ENCODE measurements around the gene NEO1.

NEO1 gene

DNA sequence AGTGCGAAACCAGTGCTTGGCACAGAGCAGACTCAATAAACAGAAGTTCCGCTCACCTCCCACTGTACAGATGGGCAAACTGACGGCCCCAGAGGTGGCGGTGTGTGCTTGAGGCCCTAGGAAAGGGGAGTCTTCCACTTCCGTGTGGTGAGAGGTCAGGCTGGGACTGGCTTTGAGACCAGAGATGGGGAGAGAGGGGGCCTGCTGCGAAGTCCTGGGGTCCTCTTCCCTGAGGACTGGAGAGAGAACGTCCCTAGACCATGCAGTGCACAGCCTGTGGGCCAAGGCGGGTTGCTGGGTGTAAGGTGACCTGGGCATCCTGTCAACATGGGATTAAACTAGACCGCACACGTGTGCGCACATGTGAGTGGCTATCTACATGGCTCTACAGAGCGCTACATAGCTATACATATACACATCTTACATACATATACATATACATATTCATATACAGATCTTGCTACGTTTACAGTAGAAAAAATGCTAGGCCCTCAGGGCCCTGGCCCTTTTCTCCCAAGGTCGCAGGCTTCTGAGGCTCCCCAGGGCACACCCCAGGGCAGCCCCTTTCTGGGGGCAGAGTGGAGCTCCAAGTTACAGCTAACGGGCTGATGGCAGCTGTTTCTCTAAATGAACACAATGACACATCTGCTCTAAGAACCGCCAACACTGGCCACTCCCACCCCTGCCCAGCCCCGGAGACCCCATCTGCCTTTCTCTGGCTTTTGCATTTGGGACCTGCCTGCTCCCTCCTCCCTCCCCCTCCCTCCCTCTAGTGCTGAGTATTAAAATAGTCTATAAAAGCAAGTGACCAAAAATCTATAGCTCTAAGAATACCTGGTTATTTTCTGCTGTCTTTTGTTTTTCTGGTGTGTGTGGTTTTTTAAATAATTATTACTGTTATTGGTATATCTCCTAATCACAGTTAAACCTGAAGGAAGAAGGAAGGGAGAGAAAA lies 269.5 kb downstream of the NEO1 start:
- H2BK15ac ChIP-seq (ENCODE audit: low read depth, poor library complexity, severe bottlenecking), result no peak overlapping the region
- 88% methylated on average over 16 of the region's 17 CpGs for WGBS
- no peak for DNase-seq
- no peak overlapping the region for H4K8ac ChIP-seq (ENCODE audit: low read length)
- H2AFZ ChIP-seq (ENCODE audit: low read depth, low read length), result no peak overlapping the region
- no peak overlapping the region for H2BK12ac ChIP-seq (ENCODE audit: low read length in 2 of 2)
- H2BK5ac ChIP-seq (ENCODE audit: low read depth, low read length, poor library complexity, severe bottlenecking), result no peak overlapping the region
- H3K4ac ChIP-seq (ENCODE audit: low read depth in 1 of 2, low read length in 2 of 2), result no peak overlapping the region
- H3K36me3 ChIP-seq (ENCODE audit: control insufficient read depth in 1 of 2, insufficient read depth in 2 of 2, low read depth in 1 of 2, low read length in 2 of 2), result no peaks in the 10 kb centered on the region
- H3K79me1 ChIP-seq (replicated peaks; ENCODE audit: low read length, poor library complexity, severe bottlenecking), result no peaks in the 10 kb centered on the region
- no peak overlapping the region for H2BK120ac ChIP-seq (ENCODE audit: low read depth, low read length)
- H3K27ac ChIP-seq (ENCODE audit: low read length, poor library complexity, severe bottlenecking), result no peak overlapping the region
- no peak overlapping the region for H3K14ac ChIP-seq (ENCODE audit: low read length in 2 of 2)
- peaks cover 23% of the 10 kb centered on the region for H3K4me1 ChIP-seq (ENCODE audit: control insufficient read depth, insufficient read depth, low read depth, low read length)
- no peak overlapping the region for H3K23ac ChIP-seq (ENCODE audit: low read length in 2 of 2)
- no peak overlapping the region for H3K4me2 ChIP-seq (ENCODE audit: low read length, poor library complexity, severe bottlenecking)
- H3K4me3 ChIP-seq (ENCODE audit: insufficient read depth in 1 of 2, low read depth in 1 of 2, low read length in 2 of 2), result no peak overlapping the region
- no peak overlapping the region for H3K18ac ChIP-seq (ENCODE audit: low read depth in 1 of 2, low read length in 2 of 2)
- H3K9me3 ChIP-seq (ENCODE audit: control insufficient read depth, low read length), result no peaks in the 10 kb centered on the region
- H3K27me3 ChIP-seq (ENCODE audit: control insufficient read depth in 1 of 2, insufficient read depth in 1 of 2, low read length in 2 of 2), result peaks cover 19 to 59% of the 10 kb centered on the region in 2 experiments
- no peak overlapping the region for H3K9ac ChIP-seq (ENCODE audit: low read length)
- H4K91ac ChIP-seq (ENCODE audit: low read length), result no peak overlapping the region
- no peak overlapping the region for H2AK5ac ChIP-seq (ENCODE audit: low read length, severe bottlenecking)

DNA sequence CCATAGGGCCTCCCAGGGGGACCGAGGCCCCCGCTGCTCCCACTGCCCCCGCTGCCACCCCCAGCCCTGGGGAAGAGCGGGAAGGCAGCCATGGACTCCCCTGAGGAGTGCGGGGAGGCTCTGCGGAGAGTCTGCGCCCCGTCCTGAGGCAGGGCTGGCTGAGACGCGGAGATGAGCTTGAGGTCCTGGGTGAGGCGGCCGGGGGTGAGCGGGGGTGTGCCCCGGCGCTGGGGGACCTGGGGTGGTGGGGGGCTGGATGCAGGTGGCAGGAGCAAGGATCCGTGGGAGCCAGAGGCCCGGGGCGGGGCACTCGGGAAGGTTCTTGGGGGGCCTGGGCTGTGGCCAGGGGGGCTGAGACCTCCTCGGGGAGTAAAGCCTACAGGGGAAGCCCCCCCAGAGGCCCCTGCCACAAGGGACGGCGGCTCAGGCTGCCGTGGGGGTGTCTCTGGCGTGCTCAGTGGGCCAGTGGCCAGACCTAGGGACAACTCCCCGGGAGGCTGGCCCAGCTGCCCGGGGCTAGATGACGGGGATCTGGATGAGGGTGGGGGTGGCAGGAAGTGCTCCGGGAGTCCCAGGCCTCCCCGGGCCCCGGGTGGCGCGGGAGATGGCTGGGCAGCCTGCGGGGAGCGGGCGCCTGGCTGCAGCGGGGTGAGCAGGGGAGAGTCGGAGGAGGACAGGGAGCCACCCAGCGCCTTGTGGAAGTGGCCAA lies 270.6 kb downstream of the NEO1 start:
- Histone ChIP-seq H3K4ac (ENCODE audit: low read depth in 1 of 2, low read length in 2 of 2) (no peak overlapping the region), H4K8ac (ENCODE audit: low read length) (no peak overlapping the region), H3K4me1 (ENCODE audit: control insufficient read depth, insufficient read depth, low read depth, low read length) (peaks cover 22% of the 10 kb centered on the region), H3K4me3 (ENCODE audit: insufficient read depth in 1 of 2, low read depth in 1 of 2, low read length in 2 of 2) (no peak overlapping the region), H3K14ac (ENCODE audit: low read length in 2 of 2) (no peak overlapping the region), H3K27ac (ENCODE audit: low read length, poor library complexity, severe bottlenecking) (no peak overlapping the region), H2BK12ac (ENCODE audit: low read length in 2 of 2) (no peak overlapping the region), H3K79me1 (replicated peaks; ENCODE audit: low read length, poor library complexity, severe bottlenecking) (no peaks in the 10 kb centered on the region), H2AK5ac (ENCODE audit: low read length, severe bottlenecking) (no peak overlapping the region), H2BK5ac (ENCODE audit: low read depth, low read length, poor library complexity, severe bottlenecking) (no peak overlapping the region), H3K36me3 (ENCODE audit: control insufficient read depth in 1 of 2, insufficient read depth in 2 of 2, low read depth in 1 of 2, low read length in 2 of 2) (no peaks in the 10 kb centered on the region), H4K91ac (ENCODE audit: low read length) (no peak overlapping the region), H2BK15ac (ENCODE audit: low read depth, poor library complexity, severe bottlenecking) (no peak overlapping the region), H3K9me3 (ENCODE audit: control insufficient read depth, low read length) (no peaks in the 10 kb centered on the region), H2BK120ac (ENCODE audit: low read depth, low read length) (no peak overlapping the region), H3K23ac (ENCODE audit: low read length in 2 of 2) (no peak overlapping the region), H3K4me2 (ENCODE audit: low read length, poor library complexity, severe bottlenecking) (no peak overlapping the region), H2AFZ (ENCODE audit: low read depth, low read length) (no peak overlapping the region), H3K18ac (ENCODE audit: low read depth in 1 of 2, low read length in 2 of 2) (no peak overlapping the region), H3K9ac (ENCODE audit: low read length) (no peak overlapping the region), H3K27me3 (ENCODE audit: control insufficient read depth in 1 of 2, insufficient read depth in 1 of 2, low read length in 2 of 2) (peaks cover 19 to 64% of the 10 kb centered on the region in 2 experiments)
- WGBS, result 94% methylated on average over 38 of the region's 38 CpGs
- DNase-seq, result no peak

DNA sequence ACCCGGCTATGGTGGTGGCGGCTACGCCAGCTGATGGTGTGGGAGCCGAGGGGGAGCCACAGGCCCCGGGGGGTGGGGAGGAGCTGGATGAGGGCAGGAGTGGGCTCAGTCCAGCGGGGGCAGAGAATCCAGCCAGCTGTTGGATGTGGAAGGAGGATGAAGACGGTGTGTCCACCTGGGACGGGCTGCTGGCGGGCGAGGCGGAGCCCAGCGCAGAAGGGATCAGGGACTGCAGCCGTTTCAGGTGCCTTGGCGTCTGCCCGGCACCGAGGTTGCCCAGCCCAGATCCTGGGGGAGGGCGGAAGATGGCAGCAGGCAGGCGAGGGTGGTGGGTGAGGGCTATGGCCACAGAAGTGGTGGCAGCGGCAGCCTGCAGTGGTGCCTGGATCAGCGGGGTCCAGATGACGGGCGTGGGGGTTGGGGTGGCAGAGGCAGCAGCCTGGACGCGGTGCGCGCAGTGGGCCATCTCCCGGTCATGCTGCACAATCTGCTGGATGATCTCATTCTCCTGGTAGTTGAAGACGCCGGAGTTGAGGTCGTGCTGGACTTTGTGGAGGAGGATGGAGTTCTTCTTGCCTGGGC lies 271.2 kb downstream of the NEO1 start:
- Histone ChIP-seq H2AK5ac (ENCODE audit: low read length, severe bottlenecking) (no peak overlapping the region), H4K91ac (ENCODE audit: low read length) (no peak overlapping the region), H2BK15ac (ENCODE audit: low read depth, poor library complexity, severe bottlenecking) (peak overlapping the region; percentile 32), H3K9me3 (ENCODE audit: control insufficient read depth, low read length) (no peaks in the 10 kb centered on the region), H2BK12ac (ENCODE audit: low read length in 2 of 2) (no peak overlapping the region), H3K4me3 (ENCODE audit: insufficient read depth in 1 of 2, low read depth in 1 of 2, low read length in 2 of 2) (no peak overlapping the region), H3K9ac (ENCODE audit: low read length) (no peak overlapping the region), H3K4me2 (ENCODE audit: low read length, poor library complexity, severe bottlenecking) (no peak overlapping the region), H3K4me1 (ENCODE audit: control insufficient read depth, insufficient read depth, low read depth, low read length) (peaks cover 17% of the 10 kb centered on the region), H2BK120ac (ENCODE audit: low read depth, low read length) (no peak overlapping the region), H2AFZ (ENCODE audit: low read depth, low read length) (no peak overlapping the region), H3K27ac (ENCODE audit: low read length, poor library complexity, severe bottlenecking) (no peak overlapping the region), H3K4ac (ENCODE audit: low read depth in 1 of 2, low read length in 2 of 2) (no peak overlapping the region), H3K79me1 (replicated peaks; ENCODE audit: low read length, poor library complexity, severe bottlenecking) (no peaks in the 10 kb centered on the region), H3K27me3 (ENCODE audit: control insufficient read depth in 1 of 2, insufficient read depth in 1 of 2, low read length in 2 of 2) (peaks cover 19 to 62% of the 10 kb centered on the region in 2 experiments), H3K36me3 (ENCODE audit: control insufficient read depth in 1 of 2, insufficient read depth in 2 of 2, low read depth in 1 of 2, low read length in 2 of 2) (no peaks in the 10 kb centered on the region), H3K18ac (ENCODE audit: low read depth in 1 of 2, low read length in 2 of 2) (no peak overlapping the region), H2BK5ac (ENCODE audit: low read depth, low read length, poor library complexity, severe bottlenecking) (no peak overlapping the region), H3K14ac (ENCODE audit: low read length in 2 of 2) (no peak overlapping the region), H3K23ac (ENCODE audit: low read length in 2 of 2) (no peak overlapping the region), H4K8ac (ENCODE audit: low read length) (no peak overlapping the region)
- no peak for DNase-seq
- 96% methylated on average over 30 of the region's 30 CpGs for WGBS

DNA sequence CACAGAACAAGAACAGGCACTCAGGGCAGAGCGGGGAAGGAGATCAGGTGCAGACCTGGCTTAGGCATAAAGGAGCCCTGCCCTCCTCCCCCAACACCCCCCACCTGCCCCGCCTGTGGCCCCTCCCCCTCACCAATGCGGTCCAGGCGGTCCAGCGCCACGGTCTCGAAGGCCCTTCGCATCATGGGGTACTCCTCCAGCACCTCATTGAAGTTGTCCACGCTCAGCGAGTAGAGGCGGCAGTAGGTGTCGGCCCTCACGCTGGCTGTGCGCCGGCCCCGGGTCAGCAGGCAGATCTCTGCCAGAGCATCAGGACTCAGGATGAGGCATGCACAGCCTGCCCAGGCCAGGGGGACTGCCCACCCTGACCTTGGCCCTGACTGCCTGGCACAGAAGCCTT lies 271.7 kb downstream of the NEO1 start:
- no peaks in the 10 kb centered on the region for H3K36me3 ChIP-seq (ENCODE audit: control insufficient read depth in 1 of 2, insufficient read depth in 2 of 2, low read depth in 1 of 2, low read length in 2 of 2)
- no peak overlapping the region for H2AFZ ChIP-seq (ENCODE audit: low read depth, low read length)
- no peak for DNase-seq
- WGBS, result 96% methylated on average over 15 of the region's 16 CpGs
- H3K4ac ChIP-seq (ENCODE audit: low read depth in 1 of 2, low read length in 2 of 2), result no peak overlapping the region
- H3K9ac ChIP-seq (ENCODE audit: low read length), result no peak overlapping the region
- no peak overlapping the region for H3K18ac ChIP-seq (ENCODE audit: low read depth in 1 of 2, low read length in 2 of 2)
- no peak overlapping the region for H2AK5ac ChIP-seq (ENCODE audit: low read length, severe bottlenecking)
- no peak overlapping the region for H3K4me3 ChIP-seq (ENCODE audit: insufficient read depth in 1 of 2, low read depth in 1 of 2, low read length in 2 of 2)
- no peaks in the 10 kb centered on the region for H3K9me3 ChIP-seq (ENCODE audit: control insufficient read depth, low read length)
- peaks cover 13% of the 10 kb centered on the region for H3K4me1 ChIP-seq (ENCODE audit: control insufficient read depth, insufficient read depth, low read depth, low read length)
- H4K8ac ChIP-seq (ENCODE audit: low read length), result no peak overlapping the region
- H3K27me3 ChIP-seq (ENCODE audit: control insufficient read depth in 1 of 2, insufficient read depth in 1 of 2, low read length in 2 of 2), result peaks cover 19 to 62% of the 10 kb centered on the region in 2 experiments
- no peak overlapping the region for H2BK15ac ChIP-seq (ENCODE audit: low read depth, poor library complexity, severe bottlenecking)
- H3K27ac ChIP-seq (ENCODE audit: low read length, poor library complexity, severe bottlenecking), result no peak overlapping the region
- H2BK120ac ChIP-seq (ENCODE audit: low read depth, low read length), result no peak overlapping the region
- no peaks in the 10 kb centered on the region for H3K79me1 ChIP-seq (replicated peaks; ENCODE audit: low read length, poor library complexity, severe bottlenecking)
- H3K14ac ChIP-seq (ENCODE audit: low read length in 2 of 2), result no peak overlapping the region
- H4K91ac ChIP-seq (ENCODE audit: low read length), result no peak overlapping the region
- H3K23ac ChIP-seq (ENCODE audit: low read length in 2 of 2), result no peak overlapping the region
- H2BK12ac ChIP-seq (ENCODE audit: low read length in 2 of 2), result no peak overlapping the region
- no peak overlapping the region for H2BK5ac ChIP-seq (ENCODE audit: low read depth, low read length, poor library complexity, severe bottlenecking)
- no peak overlapping the region for H3K4me2 ChIP-seq (ENCODE audit: low read length, poor library complexity, severe bottlenecking)
